Parathyroid adenoma (tissue), 2 donors: ENCODE data around the gene CADM1.

Experiments used
- H2AFZ ChIP-seq: fragments of 300-600 bp; sonication (generic); one replicate; pipeline ENCODE4 v1.7.0; 2017; ENCODE audit warnings: antibody characterized with exemption, mild to moderate bottlenecking
- H3K27ac ChIP-seq: fragments of 300-600 bp; sonication (generic); one replicate; pipeline ENCODE4 v1.7.0; 2017
- H3K27me3 ChIP-seq: fragments of 300-600 bp; sonication (generic); one replicate; pipeline ENCODE4 v1.7.0; 2017; ENCODE audit warnings: low read length; ENCODE audit not compliant: control insufficient read depth, insufficient read depth
- H3K36me3 ChIP-seq: fragments of 300-600 bp; sonication (generic); one replicate; pipeline ENCODE4 v1.7.0; 2017; ENCODE audit warnings: low read length; ENCODE audit not compliant: control insufficient read depth, insufficient read depth
- H3K4me1 ChIP-seq: fragments of 300-600 bp; sonication (generic); one replicate; pipeline ENCODE4 v1.7.0; 2017; ENCODE audit warnings: control low read depth
- H3K4me2 ChIP-seq: fragments of 300-600 bp; sonication (generic); one replicate; pipeline ENCODE4 v1.7.0; 2017; ENCODE audit warnings: low read length
- H3K4me3 ChIP-seq: fragments of 300-600 bp; sonication (generic); one replicate; pipeline ENCODE4 v1.7.0; 2017; ENCODE audit warnings: low read depth, low read length
- H3K79me2 ChIP-seq: fragments of 300-600 bp; sonication (generic); one replicate; pipeline ENCODE4 v1.7.0; 2017; ENCODE audit warnings: control low read depth
- H3K9ac ChIP-seq: fragments of 300-600 bp; sonication (generic); one replicate; pipeline ENCODE4 v1.7.0; 2017; ENCODE audit warnings: mild to moderate bottlenecking
- H3K9me3 ChIP-seq: fragments of 300-600 bp; sonication (generic); one replicate; pipeline ENCODE4 v1.7.0; 2017; ENCODE audit warnings: low read length; ENCODE audit not compliant: control insufficient read depth
- CTCF ChIP-seq: fragments of 300-600 bp; sonication (generic); IDR thresholded peaks from one replicate; pipeline ENCODE4 v1.7.0; 2017; ENCODE audit warnings: antibody characterized with exemption, mild to moderate bottlenecking
- donor health status: primary hyperparathyroidism.

The CADM1 gene

GRCh38 chr11:115548878-115549528 is 44.8 kb upstream of the CADM1 start:
- no peaks in the 10 kb centered on the region for H3K27me3 ChIP-seq
- H3K36me3 ChIP-seq, result no peaks in the 10 kb centered on the region
- no peak for TF ChIP-seq CTCF
- no peak overlapping the region for H2AFZ ChIP-seq
- no peaks in the 10 kb centered on the region for H3K4me1 ChIP-seq
- H3K9me3 ChIP-seq, result no peaks in the 10 kb centered on the region
- no peak overlapping the region for H3K9ac ChIP-seq
- no peak overlapping the region for H3K4me3 ChIP-seq
- H3K79me2 ChIP-seq, result no peaks in the 10 kb centered on the region
- no peak overlapping the region for H3K27ac ChIP-seq
- H3K4me2 ChIP-seq, result no peak overlapping the region

- no peaks in the 10 kb centered on the region for H3K27me3 ChIP-seq
- no peak overlapping the region for H3K27ac ChIP-seq
- H3K36me3 ChIP-seq, result no peaks in the 10 kb centered on the region
- H3K9ac ChIP-seq, result no peak overlapping the region
- H3K9me3 ChIP-seq, result no peaks in the 10 kb centered on the region
- H3K4me2 ChIP-seq, result no peak overlapping the region
- TF ChIP-seq CTCF, result no peak
- H2AFZ ChIP-seq, result no peak overlapping the region
- H3K79me2 ChIP-seq, result no peaks in the 10 kb centered on the region
- no peaks in the 10 kb centered on the region for H3K4me1 ChIP-seq
- H3K4me3 ChIP-seq, result no peak overlapping the region
Observed at GRCh38 chr11:115545581-115546210, 41.5 kb upstream of the CADM1 start.

GRCh38 chr11:115544422-115544948 is 40.3 kb upstream of the CADM1 start:
- no peaks in the 10 kb centered on the region for H3K4me1 ChIP-seq
- no peaks in the 10 kb centered on the region for H3K9me3 ChIP-seq
- no peaks in the 10 kb centered on the region for H3K36me3 ChIP-seq
- H3K27me3 ChIP-seq, result no peaks in the 10 kb centered on the region
- no peak overlapping the region for H3K4me2 ChIP-seq
- no peak overlapping the region for H3K4me3 ChIP-seq
- TF ChIP-seq CTCF, result no peak
- no peak overlapping the region for H2AFZ ChIP-seq
- no peak overlapping the region for H3K9ac ChIP-seq
- H3K27ac ChIP-seq, result no peak overlapping the region
- H3K79me2 ChIP-seq, result no peaks in the 10 kb centered on the region

- TF ChIP-seq CTCF, result no peak
- H3K79me2 ChIP-seq, result no peaks in the 10 kb centered on the region
- no peak overlapping the region for H3K9ac ChIP-seq
Observed at GRCh38 chr11:115541518-115541917, 37.3 kb upstream of the CADM1 start.

GRCh38 chr11:115539844-115540243 is 35.6 kb upstream of the CADM1 start:
- H2AFZ ChIP-seq, result no peak overlapping the region
- no peaks in the 10 kb centered on the region for H3K9me3 ChIP-seq
- no peaks in the 10 kb centered on the region for H3K27me3 ChIP-seq
- no peaks in the 10 kb centered on the region for H3K79me2 ChIP-seq
- no peaks in the 10 kb centered on the region for H3K36me3 ChIP-seq
- H3K27ac ChIP-seq, result no peak overlapping the region
- TF ChIP-seq CTCF, result no peak
- no peaks in the 10 kb centered on the region for H3K4me1 ChIP-seq
- no peak overlapping the region for H3K9ac ChIP-seq
- no peak overlapping the region for H3K4me3 ChIP-seq
- no peak overlapping the region for H3K4me2 ChIP-seq

More at GRCh38 chr11:115541518-115541917, 37.3 kb upstream of the CADM1 start:
- H3K36me3 ChIP-seq, result no peaks in the 10 kb centered on the region
- no peaks in the 10 kb centered on the region for H3K4me1 ChIP-seq
- no peaks in the 10 kb centered on the region for H3K27me3 ChIP-seq
- no peak overlapping the region for H3K4me2 ChIP-seq
- H3K27ac ChIP-seq, result no peak overlapping the region
- no peak overlapping the region for H2AFZ ChIP-seq
- H3K4me3 ChIP-seq, result no peak overlapping the region
- H3K9me3 ChIP-seq, result no peaks in the 10 kb centered on the region
